ENCODE data around the gene NEK6. TPM values are rescaled to one million over a fixed set of nuclear protein-coding genes. Genes with fewer than 3 reads are reported as not detected.

The NEK6 gene
- total and polyA plus RNA-seq, 12 donors, result 4.0 to 27.2 (median 15.1) TPM

GRCh38 chr9:124255222-124255621 is 2.5 kb upstream of the NEK6 start:
- 66 to 87% (median 76%) methylated on average over 3 of the region's 3 CpGs for WGBS, 4 donors
- intact Hi-C loops (cut with DNase I), result no loop called here
- DNase-seq, result no peak
- no peaks in the 10 kb centered on the region for H3K9me3 ChIP-seq (replicated peaks in 1 of 3)
- H3K27me3 ChIP-seq, result no peaks in the 10 kb centered on the region
- H3K4me1 ChIP-seq (replicated peaks in 1 of 2), result peaks cover 7 to 11% of the 10 kb centered on the region in 2 donors
- no peak for TF ChIP-seq POLR2A (IDR thresholded peaks at IDR 0.05)
- TF ChIP-seq, protein P1, sequence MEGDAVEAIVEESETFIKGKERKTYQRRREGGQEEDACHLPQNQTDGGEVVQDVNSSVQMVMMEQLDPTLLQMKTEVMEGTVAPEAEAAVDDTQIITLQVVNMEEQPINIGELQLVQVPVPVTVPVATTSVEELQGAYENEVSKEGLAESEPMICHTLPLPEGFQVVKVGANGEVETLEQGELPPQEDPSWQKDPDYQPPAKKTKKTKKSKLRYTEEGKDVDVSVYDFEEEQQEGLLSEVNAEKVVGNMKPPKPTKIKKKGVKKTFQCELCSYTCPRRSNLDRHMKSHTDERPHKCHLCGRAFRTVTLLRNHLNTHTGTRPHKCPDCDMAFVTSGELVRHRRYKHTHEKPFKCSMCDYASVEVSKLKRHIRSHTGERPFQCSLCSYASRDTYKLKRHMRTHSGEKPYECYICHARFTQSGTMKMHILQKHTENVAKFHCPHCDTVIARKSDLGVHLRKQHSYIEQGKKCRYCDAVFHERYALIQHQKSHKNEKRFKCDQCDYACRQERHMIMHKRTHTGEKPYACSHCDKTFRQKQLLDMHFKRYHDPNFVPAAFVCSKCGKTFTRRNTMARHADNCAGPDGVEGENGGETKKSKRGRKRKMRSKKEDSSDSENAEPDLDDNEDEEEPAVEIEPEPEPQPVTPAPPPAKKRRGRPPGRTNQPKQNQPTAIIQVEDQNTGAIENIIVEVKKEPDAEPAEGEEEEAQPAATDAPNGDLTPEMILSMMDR (IDR thresholded peaks at IDR 0.05), result no peak
- no peak overlapping the region for H3K27ac ChIP-seq
- no peak overlapping the region for H3K4me3 ChIP-seq
- no peaks in the 10 kb centered on the region for H3K36me3 ChIP-seq (replicated peaks in 1 of 2)

DNA sequence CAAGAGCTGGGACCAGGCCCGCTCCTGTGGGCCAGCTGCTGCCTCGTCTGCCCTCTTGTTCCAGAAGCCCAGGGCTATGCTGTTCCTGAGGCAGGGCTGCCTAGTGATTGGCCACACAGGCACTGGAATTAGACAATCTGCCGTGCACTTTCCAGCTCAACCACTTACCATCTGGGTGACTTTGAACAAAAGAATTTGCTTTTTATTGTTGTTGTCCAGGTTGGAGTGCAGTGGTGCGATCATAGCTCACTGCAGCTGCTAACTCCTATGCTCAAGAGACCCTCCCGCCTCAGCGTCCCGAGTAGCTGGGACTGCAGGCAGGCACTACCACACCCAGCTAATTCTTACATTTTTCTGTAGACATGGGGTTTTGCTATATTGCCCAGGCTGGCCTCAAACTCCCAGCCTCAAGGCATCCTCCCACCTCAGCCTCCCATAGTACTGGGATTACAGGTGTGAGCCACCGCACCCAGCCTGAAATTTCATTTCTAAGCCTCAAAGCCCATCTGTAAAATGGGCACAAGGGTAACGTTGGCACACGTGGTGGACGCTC is 1.2 kb upstream of the NEK6 start:
- no peaks in the 10 kb centered on the region for H3K27me3 ChIP-seq
- intact Hi-C loops (cut with DNase I), result no loop called here
- H3K4me1 ChIP-seq (replicated peaks in 1 of 2), result peaks cover 7 to 25% of the 10 kb centered on the region in 2 donors
- peak in 1 of 7 donors; percentile 2 for DNase-seq
- H3K27ac ChIP-seq, result no peak overlapping the region
- no peaks in the 10 kb centered on the region for H3K36me3 ChIP-seq (replicated peaks in 1 of 2)
- no peak for TF ChIP-seq POLR2A (IDR thresholded peaks at IDR 0.05)
- TF ChIP-seq, protein P1 (IDR thresholded peaks at IDR 0.05), result no peak
- no peak overlapping the region for H3K4me3 ChIP-seq
- H3K9me3 ChIP-seq (replicated peaks in 1 of 3), result no peaks in the 10 kb centered on the region
- WGBS, 4 donors, result 82 to 93% (median 88%) methylated on average over 7 to 11 of the region's 11 CpGs

GRCh38 chr9:124257070-124257843 is 492 bp upstream of the NEK6 start:
- no peak for TF ChIP-seq POLR2A (IDR thresholded peaks at IDR 0.05)
- TF ChIP-seq, protein P1 (IDR thresholded peaks at IDR 0.05), result no peak
- intact Hi-C loops (cut with DNase I), result no loop called here
- Histone ChIP-seq H3K4me3 (peak overlapping the region in 1 of 4 donors; percentile 56), H3K27ac (peak overlapping the region in 1 of 5 donors; percentile 92), H3K9me3 (replicated peaks in 1 of 3) (no peaks in the 10 kb centered on the region), H3K27me3 (no peaks in the 10 kb centered on the region), H3K4me1 (replicated peaks in 1 of 2) (peaks cover 7 to 29% of the 10 kb centered on the region in 2 donors), H3K36me3 (replicated peaks in 1 of 2) (no peaks in the 10 kb centered on the region)
- 20 to 77% (median 45%) methylated on average over 1 to 31 of the region's 31 CpGs for WGBS, 4 donors
- DNase-seq, result peak in 1 of 7 donors; percentile 10

- peaks cover 7 to 39% of the 10 kb centered on the region in 2 donors for H3K4me1 ChIP-seq (replicated peaks in 1 of 2)
- intact Hi-C loops (cut with DNase I), result no loop called here
- H3K36me3 ChIP-seq (replicated peaks in 1 of 2), result no peaks in the 10 kb centered on the region
- WGBS, 4 donors, result 21 to 45% (median 36%) methylated on average over 7 to 17 of the region's 17 CpGs
- H3K27me3 ChIP-seq, result no peaks in the 10 kb centered on the region
- TF ChIP-seq, protein P1 (IDR thresholded peaks at IDR 0.05), result no peak
- TF ChIP-seq POLR2A (IDR thresholded peaks at IDR 0.05), result no peak
- H3K27ac ChIP-seq, result peak overlapping the region; percentile 33 to 92 (median 63)
- DNase-seq, result no peak
- no peaks in the 10 kb centered on the region for H3K9me3 ChIP-seq (replicated peaks in 1 of 3)
- H3K4me3 ChIP-seq, result peak overlapping the region in 3 of 4 donors; percentile 18 to 56 (median 25)
Measured at GRCh38 chr9:124258607-124259157, 933 bp downstream of the NEK6 start.

Measured in adrenal gland (tissue), 12 donors.